Right ventricle myocardium superior (tissue), 1 donor: Measurements from ENCODE around the gene GPATCH3. TPM values are rescaled to one million over a fixed set of nuclear protein-coding genes. Genes with fewer than 3 reads are reported as not detected.

Source experiments
- ATAC-seq: fragments of 200-7000 bp; cut with Tn5 transposase; one replicate; pipeline ENCODE4 v1.9.1; 2020; ENCODE audit warnings: mild to moderate bottlenecking; ENCODE audit not compliant: poor library complexity
- DNase-seq: peaks from one replicate; pipeline ENCODE4 v3.0.0-alpha.2; 2020
- intact Hi-C: fragments of 100-400 bp; cut with DNase I; formaldehyde crosslinking; loops from one replicate; pipeline ENCODE4 v1.11.2; 2022
- total RNA-seq: library from RNA; stranded (reverse); fragmentation: NEBNext Ultra II Directional; extraction: Animal tissue kit (Norgen Biotek cat#: 25700); gene quantifications from one replicate; pipeline ENCODE4 v1.2.1, GENCODE V29; 2021
- donor health status: DM: no; HTN: yes; CAD: no; lungs with severe emphysema.

The GPATCH3 gene
- total RNA-seq, 1 donor from 2014 or later = 10.4 TPM

DNA sequence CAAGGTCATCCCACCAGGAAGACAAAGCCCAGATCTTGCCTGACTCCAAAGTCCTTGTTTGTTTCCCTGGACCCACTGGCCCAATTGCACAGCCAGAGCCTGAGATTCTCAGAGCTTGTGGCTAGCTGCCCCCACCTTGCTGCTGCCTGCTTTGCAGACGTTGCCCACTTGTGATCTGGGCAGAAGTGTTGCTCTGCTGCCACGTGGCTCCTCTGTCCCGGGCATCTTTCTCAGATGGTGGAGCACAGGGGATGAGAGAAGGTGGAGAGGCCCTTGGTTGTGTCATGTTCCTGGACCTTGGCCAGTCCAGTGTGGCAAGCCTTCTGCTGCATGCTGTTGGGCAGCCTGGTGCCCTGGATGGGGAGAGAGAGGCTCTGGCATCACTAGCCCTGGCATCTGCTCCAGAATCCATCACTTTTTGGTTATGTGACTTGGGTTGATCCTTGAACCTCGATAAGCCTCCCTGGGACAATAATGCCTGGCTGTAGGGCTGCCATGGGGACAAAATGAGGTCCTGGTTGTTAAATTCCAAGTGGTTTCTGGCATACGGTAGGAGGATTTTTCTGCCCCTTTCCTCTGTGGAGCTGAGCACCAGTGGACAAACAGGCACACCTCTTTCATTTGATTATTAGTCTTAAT, 15.1 kb upstream of the GPATCH3 start:
- ATAC-seq = peak; percentile 61
- peak; percentile 57 for DNase-seq
- intact Hi-C loops = no loop called here

GRCh38 chr1:26913754-26914619, 13.7 kb upstream of the GPATCH3 start, which contains the start of gene NR0B2:
NR0B2 (minus strand) TSS chr1:26913975; CDS start chr1:26913940, 35 bp downstream.
- DNase-seq = peak; percentile 75
- ATAC-seq = peak; percentile 82
- intact Hi-C loops = no loop called here

GRCh38 chr1:26913389-26913753, 13.1 kb upstream of the GPATCH3 start:
- peak; percentile 11 for ATAC-seq

DNA sequence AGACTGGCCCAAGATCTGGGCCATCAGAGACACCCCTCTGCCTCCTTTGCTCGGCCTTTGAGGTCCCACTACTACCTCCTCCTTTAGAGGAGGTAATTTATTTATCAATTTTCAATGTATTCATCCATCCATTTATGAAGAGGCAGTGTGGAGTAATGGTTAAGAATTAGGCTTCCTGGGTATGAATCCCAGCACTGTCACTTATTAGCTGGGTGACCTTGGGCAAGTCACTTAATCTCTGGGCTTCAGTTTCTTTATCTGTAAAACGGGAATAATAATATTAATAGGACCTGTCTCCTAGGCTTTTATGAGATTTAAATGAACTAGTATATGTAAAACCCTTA, 11.9 kb upstream of the GPATCH3 start:
- ATAC-seq = no peak
- intact Hi-C loops = no loop called here
- no peak for DNase-seq

More at GRCh38 chr1:26913389-26913753, 13.1 kb upstream of the GPATCH3 start:
- intact Hi-C loops = no loop called here
- DNase-seq = no peak

GRCh38 chr1:26911399-26912146, 11.3 kb upstream of the GPATCH3 start:
- no peak for DNase-seq
- ATAC-seq = no peak
- intact Hi-C loops = no loop called here

- no peak for ATAC-seq
- no peak for DNase-seq
- intact Hi-C loops = no loop called here
Observed at GRCh38 chr1:26910343-26911160, 10.3 kb upstream of the GPATCH3 start.

DNA sequence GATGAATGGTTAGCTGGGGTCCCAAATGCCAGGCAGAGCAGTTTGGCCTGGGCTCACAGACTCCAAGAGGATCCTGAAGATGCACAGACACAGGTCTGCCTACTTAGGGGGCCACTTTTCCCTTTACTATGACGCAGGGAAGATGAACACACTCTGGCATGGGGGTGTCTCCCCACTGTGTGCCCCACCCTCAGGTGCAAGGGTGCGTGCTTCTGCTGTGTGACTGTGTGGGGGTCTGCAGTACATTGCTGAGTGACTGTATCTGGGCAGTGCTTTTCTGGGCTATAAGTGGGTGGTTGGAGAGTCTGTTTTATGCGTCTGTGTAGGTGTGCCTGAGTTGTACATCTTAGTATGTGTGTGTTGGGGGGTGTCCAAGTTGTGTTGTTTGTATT, 9.7 kb upstream of the GPATCH3 start:
- no peak for DNase-seq

DNA sequence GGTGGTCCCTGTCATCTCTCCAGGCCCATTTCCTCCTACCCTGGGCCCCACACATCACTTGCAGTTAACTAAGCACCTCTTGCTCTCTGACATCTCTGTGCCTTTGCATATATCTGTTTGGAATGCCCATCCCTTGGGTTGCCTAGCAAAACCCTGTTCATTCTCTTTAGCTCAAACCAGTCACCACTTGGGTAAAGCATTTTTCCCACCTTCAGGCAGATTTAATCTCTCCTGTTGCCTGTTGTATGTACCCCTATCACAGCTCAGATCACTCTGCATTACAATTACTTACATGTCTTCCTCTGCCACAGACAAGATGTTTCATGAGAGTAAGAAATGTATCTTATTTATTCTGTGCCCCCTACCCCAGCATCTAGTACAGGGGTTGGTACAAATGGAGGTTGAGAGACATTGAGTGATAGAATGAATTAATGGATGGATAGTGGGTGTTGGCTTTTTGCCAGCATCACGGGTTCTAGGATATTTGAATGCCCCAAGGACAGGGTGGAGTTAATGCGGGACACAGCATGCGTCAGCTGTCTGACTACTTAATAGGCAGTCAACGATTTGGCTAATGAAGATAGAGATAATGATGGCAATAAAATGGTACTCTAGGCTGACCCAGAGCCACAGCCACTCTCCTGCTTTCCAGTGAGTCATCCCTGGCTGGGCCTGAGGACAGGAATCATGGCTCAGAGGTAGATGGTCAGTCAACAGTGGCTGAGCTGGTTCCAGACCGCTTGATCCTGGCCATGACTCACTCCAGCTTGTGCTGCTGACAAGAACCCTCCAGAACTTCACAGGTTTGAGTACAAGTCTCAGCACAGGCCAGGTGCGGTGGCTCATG, 7.0 kb upstream of the GPATCH3 start:
- intact Hi-C loops = no loop called here
- no peak for DNase-seq
- ATAC-seq = no peak

More for the DNA sequence above, 9.7 kb upstream of the GPATCH3 start:
- intact Hi-C loops = no loop called here
- ATAC-seq = no peak

- intact Hi-C loops = no loop called here
- ATAC-seq (no peak), DNase-seq (no peak)
Observed at GRCh38 chr1:26900815-26901511, 696 bp upstream of the GPATCH3 start.

DNA sequence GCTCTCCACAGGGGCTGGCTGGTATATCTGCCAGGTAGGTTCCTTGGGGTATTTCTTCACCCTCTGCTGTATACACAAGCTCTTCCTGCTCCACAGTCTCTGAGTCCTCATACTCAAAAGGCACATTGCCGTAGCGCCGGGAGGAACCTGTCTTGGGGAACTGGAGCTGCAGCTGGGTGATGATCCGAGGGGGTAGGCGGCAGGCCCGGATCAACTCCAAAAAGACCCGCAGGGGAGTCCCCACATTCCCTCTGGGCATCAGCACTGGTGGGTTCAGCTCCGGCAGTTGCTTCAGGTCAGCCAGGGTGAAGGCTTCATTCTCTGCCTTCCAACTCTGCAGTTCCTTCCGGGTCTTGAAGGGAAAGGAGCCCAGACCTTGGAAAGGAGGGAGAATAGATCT, 2.9 kb downstream of the GPATCH3 start:
- intact Hi-C loops = no loop called here
- ATAC-seq = no peak

GRCh38 chr1:26894263-26894662, 6.0 kb downstream of the GPATCH3 start:
- ATAC-seq (no peak), DNase-seq (no peak)
- intact Hi-C loops = no loop called here

More for the DNA sequence above, 2.9 kb downstream of the GPATCH3 start:
- no peak for DNase-seq

DNA sequence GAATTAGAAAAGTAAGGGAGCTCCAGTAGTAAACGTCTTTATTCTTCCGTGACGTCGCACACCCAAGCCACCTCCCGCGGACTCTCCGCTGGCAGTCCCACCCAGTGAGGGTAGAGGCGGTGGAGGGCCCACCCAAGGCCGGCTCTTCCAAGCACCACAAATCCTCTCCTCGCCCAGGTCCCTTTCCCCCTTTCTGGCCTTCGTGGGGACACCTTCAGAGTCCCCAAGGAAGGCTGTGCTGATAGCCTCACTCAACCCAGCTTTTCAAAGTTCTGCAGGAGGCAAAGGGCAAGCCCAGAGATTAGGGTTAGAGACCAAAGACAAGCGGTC, 9.8 kb downstream of the GPATCH3 start:
- intact Hi-C loops = no loop called here
- DNase-seq (no peak), ATAC-seq (peak; percentile 60)

- DNase-seq = peak; percentile 89
- ATAC-seq = peak; percentile 95
- intact Hi-C loops = no loop called here
Observed at GRCh38 chr1:26889551-26890466, 10.5 kb downstream of the GPATCH3 start, which contains the start of gene GPN2. GPN2 (minus strand) TSS chr1:26890283; CDS start chr1:26890096, 187 bp downstream.

DNA sequence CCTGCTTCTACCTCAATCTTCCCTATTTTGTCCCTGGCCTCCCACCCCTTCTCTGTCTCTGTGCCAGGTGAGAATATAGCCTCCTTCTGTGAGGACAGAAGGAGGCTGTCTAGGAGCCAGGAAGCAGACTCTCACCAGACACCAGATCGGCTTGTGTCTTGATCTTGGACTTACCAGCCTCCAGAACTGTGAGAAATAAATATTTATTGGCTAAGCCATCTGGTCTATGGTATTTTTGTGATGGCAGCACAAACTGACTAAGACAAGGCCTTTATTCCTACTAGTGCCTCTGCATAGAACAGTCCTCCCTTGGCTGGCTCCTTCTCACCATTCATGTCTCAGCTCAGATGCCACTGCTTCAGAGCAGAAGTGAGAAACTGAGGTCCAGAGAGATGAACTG, 12.0 kb downstream of the GPATCH3 start:
- intact Hi-C loops = no loop called here
- DNase-seq (no peak), ATAC-seq (no peak)

DNA sequence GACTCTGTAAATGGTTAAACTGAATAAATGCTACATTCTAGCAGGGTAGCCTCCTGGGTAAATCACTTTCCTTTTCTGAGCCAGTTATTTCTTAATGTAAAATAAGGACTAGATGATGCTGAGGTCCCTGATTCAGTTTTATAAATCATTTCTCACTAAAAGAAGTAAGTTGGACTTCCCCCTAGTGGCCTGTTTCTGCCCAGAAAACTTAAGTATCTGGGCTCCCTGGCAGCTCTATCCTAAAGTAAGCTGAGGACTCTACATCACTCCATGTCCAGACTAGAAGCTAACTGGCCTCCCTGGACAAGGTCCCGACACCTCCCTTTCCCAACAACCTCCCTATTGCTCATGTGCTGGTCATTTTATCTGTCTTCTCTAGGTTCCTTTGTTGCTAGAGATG, 13.1 kb downstream of the GPATCH3 start:
- ATAC-seq = no peak
- DNase-seq = no peak
- intact Hi-C loops = no loop called here

DNA sequence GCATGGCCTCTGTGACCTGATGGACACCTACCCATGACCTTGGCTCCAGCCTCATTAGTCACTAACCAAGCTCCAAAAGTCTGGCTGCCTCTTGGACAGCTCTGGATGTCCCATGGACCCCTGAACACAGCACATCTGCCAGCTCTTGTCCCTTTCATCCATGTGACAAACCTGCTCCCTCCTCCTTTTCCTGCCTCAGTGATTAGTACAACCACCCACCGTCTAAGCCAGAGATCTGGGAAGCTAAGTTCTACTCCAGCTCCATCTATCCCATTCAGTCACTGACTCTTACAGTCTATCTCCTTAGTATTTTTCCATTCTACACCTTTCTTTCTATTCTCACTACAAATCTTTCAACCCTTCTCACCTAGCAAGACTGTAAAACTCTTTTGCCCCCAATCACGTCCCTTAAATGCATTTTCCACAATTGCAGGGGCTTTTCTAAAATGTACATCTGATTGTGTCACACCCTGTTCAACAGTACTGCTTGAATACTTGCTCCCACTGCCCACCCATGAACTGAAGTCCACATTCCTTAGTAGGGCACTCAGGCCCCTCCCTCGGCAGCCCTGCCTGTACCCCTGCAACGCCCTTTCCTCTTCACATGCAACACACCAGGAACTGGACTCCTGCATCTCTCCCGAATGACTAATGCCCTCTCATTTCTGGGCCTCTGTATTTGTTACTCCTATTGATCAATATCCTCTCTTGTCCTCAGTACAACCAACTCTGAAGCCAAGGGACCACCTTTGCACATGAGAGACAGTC, 17.4 kb downstream of the GPATCH3 start:
- intact Hi-C loops = no loop called here
- DNase-seq (no peak), ATAC-seq (no peak)
